ENCODE data around the gene NPFF. TPM values are rescaled to one million over a fixed set of nuclear protein-coding genes. Genes with fewer than 3 reads are reported as not detected.
A peak's percentile ranks its signal among the peaks of the same experiment; 100 is the strongest.

NPFF gene
- total and polyA plus RNA-seq, 10 of the 15 experiments (the other 5 are each of a cell fraction or from before 2014, with no cell fraction given), result 0.21 to 0.69 (median 0.23) TPM; not detected in 7

DNA sequence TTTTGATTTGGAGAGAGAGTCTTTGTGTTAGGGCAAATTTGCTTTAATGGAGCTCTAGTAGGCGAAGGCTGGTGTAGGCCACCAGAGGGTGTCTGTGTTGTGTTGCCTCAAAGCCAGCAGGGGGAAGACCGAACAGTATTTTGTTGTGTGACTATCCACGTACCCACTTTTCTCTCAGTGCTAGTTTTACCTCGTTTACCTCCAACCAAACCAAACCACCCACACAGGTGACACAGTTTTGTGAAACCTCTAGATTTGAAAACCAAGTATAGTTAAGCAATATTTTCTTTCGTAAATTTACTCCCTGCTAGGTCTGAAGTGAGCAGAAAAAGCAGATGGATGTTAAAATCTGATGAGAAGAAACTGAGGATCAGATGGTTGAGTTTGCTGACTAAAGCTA lies 36.3 kb upstream of the NPFF start (continued):
- TF ChIP-seq MEF2B (IDR thresholded peaks at IDR 0.05; ENCODE audit: partially characterized antibody, poor library complexity, severe bottlenecking), result no peak
- TF ChIP-seq BHLHE40 (IDR thresholded peaks at IDR 0.05; ENCODE audit: borderline replicate concordance in 1 of 2, low read depth in 2 of 2, low read length in 1 of 2), result 0 out of 4 replicates have a peak, but pooled peaks of 1 of the 2 experiments have one; percentile 34
- TF ChIP-seq, protein P1, sequence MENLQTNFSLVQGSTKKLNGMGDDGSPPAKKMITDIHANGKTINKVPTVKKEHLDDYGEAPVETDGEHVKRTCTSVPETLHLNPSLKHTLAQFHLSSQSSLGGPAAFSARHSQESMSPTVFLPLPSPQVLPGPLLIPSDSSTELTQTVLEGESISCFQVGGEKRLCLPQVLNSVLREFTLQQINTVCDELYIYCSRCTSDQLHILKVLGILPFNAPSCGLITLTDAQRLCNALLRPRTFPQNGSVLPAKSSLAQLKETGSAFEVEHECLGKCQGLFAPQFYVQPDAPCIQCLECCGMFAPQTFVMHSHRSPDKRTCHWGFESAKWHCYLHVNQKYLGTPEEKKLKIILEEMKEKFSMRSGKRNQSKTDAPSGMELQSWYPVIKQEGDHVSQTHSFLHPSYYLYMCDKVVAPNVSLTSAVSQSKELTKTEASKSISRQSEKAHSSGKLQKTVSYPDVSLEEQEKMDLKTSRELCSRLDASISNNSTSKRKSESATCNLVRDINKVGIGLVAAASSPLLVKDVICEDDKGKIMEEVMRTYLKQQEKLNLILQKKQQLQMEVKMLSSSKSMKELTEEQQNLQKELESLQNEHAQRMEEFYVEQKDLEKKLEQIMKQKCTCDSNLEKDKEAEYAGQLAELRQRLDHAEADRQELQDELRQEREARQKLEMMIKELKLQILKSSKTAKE (IDR thresholded peaks at IDR 0.05; ENCODE audit: low read depth, poor library complexity, severe bottlenecking), result peak; percentile 51
- TF ChIP-seq, protein P2, sequence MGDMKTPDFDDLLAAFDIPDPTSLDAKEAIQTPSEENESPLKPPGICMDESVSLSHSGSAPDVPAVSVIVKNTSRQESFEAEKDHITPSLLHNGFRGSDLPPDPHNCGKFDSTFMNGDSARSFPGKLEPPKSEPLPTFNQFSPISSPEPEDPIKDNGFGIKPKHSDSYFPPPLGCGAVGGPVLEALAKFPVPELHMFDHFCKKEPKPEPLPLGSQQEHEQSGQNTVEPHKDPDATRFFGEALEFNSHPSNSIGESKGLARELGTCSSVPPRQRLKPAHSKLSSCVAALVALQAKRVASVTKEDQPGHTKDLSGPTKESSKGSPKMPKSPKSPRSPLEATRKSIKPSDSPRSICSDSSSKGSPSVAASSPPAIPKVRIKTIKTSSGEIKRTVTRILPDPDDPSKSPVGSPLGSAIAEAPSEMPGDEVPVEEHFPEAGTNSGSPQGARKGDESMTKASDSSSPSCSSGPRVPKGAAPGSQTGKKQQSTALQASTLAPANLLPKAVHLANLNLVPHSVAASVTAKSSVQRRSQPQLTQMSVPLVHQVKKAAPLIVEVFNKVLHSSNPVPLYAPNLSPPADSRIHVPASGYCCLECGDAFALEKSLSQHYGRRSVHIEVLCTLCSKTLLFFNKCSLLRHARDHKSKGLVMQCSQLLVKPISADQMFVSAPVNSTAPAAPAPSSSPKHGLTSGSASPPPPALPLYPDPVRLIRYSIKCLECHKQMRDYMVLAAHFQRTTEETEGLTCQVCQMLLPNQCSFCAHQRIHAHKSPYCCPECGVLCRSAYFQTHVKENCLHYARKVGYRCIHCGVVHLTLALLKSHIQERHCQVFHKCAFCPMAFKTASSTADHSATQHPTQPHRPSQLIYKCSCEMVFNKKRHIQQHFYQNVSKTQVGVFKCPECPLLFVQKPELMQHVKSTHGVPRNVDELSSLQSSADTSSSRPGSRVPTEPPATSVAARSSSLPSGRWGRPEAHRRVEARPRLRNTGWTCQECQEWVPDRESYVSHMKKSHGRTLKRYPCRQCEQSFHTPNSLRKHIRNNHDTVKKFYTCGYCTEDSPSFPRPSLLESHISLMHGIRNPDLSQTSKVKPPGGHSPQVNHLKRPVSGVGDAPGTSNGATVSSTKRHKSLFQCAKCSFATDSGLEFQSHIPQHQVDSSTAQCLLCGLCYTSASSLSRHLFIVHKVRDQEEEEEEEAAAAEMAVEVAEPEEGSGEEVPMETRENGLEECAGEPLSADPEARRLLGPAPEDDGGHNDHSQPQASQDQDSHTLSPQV (IDR thresholded peaks at IDR 0.05), result 0 out of 2 replicates have a peak, but pooled peaks have one; percentile 81
- TF ChIP-seq NFXL1 (IDR thresholded peaks at IDR 0.05; ENCODE audit: borderline replicate concordance), result no peak
- TF ChIP-seq GATAD2B (conservative IDR thresholded peaks at IDR 0.05; ENCODE audit: low read depth), result no peak
- TF ChIP-seq RAD21 (IDR thresholded peaks at IDR 0.05; ENCODE audit: insufficient read depth, low read depth, low read length), result peak; percentile 90
- TF ChIP-seq YY1 (IDR thresholded peaks at IDR 0.05; ENCODE audit: low read depth, low read length), result peak; percentile 77; the same call in 1 of the 2 replicates
- TF ChIP-seq SREBF1 (IDR thresholded peaks at IDR 0.05; ENCODE audit: low read length), result no peak
- TF ChIP-seq ATF7 (IDR thresholded peaks at IDR 0.05; ENCODE audit: low read depth), result no peak
- TF ChIP-seq FOXK2 (IDR thresholded peaks at IDR 0.05), result no peak
- 0 out of 2 replicates have a peak, but pooled peaks have one; percentile 11 for TF ChIP-seq IRF4 (IDR thresholded peaks at IDR 0.05; ENCODE audit: low read depth, low read length)
- no peak for TF ChIP-seq NRF1 (conservative IDR thresholded peaks at IDR 0.05; ENCODE audit: low read depth, low read length)
- TF ChIP-seq ZNF24 (IDR thresholded peaks at IDR 0.05), result 0 out of 2 replicates have a peak, but pooled peaks have one; percentile 34

Data from GM12878 (cell line).